PFSK-1 (cell line): Measurements from ENCODE around the gene SRGAP3.

Experiments used
- POLR2AphosphoS5 ChIP-seq: IDR thresholded peaks from 2 replicates; pipeline ENCODE4 v1.6.1; 2012; ENCODE audit warnings: low read depth, mild to moderate bottlenecking, control low read depth, low read length, moderate library complexity
- REST ChIP-seq, 2 experiments: IDR thresholded peaks; 2 replicates each; pipeline versions ENCODE4 v1.6.1 to v1.8.0; 2011 to 2012; ENCODE audit warnings: low read depth in 2 of 2, low read length in 2 of 2, control low read depth in 1 of 2, inconsistent platforms in 1 of 2, mild to moderate bottlenecking in 1 of 2, moderate library complexity in 1 of 2; ENCODE audit not compliant: insufficient read depth in 1 of 2

- no peak for TF ChIP-seq REST (IDR thresholded peaks at IDR 0.05; ENCODE audit: insufficient read depth in 1 of 2, low read depth in 2 of 2, low read length in 2 of 2)
- TF ChIP-seq POLR2AphosphoS5, result no peak
These were observed 303.4 kb downstream of the SRGAP3 start for GRCh38 chr3:8945890-8946600.
